HepG2 (cell line): ENCODE measurements around the gene EIF3L. TPM values are rescaled to one million over a fixed set of nuclear protein-coding genes. Genes with fewer than 3 reads are reported as not detected.

ENCODE experiments used
- AFF4 ChIP-seq: sonication (generic); formaldehyde crosslinking; IDR thresholded peaks from 2 replicates; pipeline ENCODE4 v1.4.0; 2020; ENCODE audit warnings: missing genetic modification reagents
- CCAR2 ChIP-seq: fragments of 200-400 bp; formaldehyde crosslinking; optimal IDR thresholded peaks from 2 replicates; pipeline ENCODE3; 2018; ENCODE audit warnings: low read depth, mild to moderate bottlenecking, low read length, moderate library complexity
- FOXK1 ChIP-seq: sonication (generic); formaldehyde crosslinking; IDR thresholded peaks from 2 replicates; pipeline ENCODE4 v1.4.0; 2020; ENCODE audit warnings: low read depth, missing genetic modification reagents, borderline replicate concordance
- GTF3A ChIP-seq: sonication (generic); formaldehyde crosslinking; conservative IDR thresholded peaks from 2 replicates; pipeline ENCODE4 v1.4.0; 2020; ENCODE audit warnings: mild to moderate bottlenecking, missing genetic modification reagents
- HHEX ChIP-seq: IDR thresholded peaks from 2 replicates; pipeline ENCODE4 v1.6.1; 2016; ENCODE audit warnings: control low read depth
- HOXA9 ChIP-seq: sonication (generic); formaldehyde crosslinking; IDR thresholded peaks from 2 replicates; pipeline ENCODE4 v1.8.1; 2022; ENCODE audit warnings: missing genetic modification reagents, mild to moderate bottlenecking, moderate library complexity, borderline replicate concordance
- JUND ChIP-seq: sonication (generic); formaldehyde crosslinking; IDR thresholded peaks from 2 replicates; pipeline ENCODE4 v1.8.0; 2022; ENCODE audit warnings: mild to moderate bottlenecking, missing genetic modification reagents
- MIER2 ChIP-seq: IDR thresholded peaks from 2 replicates; pipeline ENCODE4 v1.6.1; 2016; ENCODE audit warnings: missing biosample characterization, missing genetic modification reagents
- NFKB2 ChIP-seq: sonication (generic); formaldehyde crosslinking; IDR thresholded peaks from 2 replicates; pipeline ENCODE4 v1.4.0; 2020; ENCODE audit warnings: missing genetic modification reagents, borderline replicate concordance
- NONO ChIP-seq, 2 experiments: fragments of 450-650 bp in 1 of 2; sonication (generic) in 1 of 2; formaldehyde crosslinking in 1 of 2; IDR thresholded peaks in 1 of 2; conservative IDR thresholded peaks in 1 of 2; 2 replicates each; pipeline versions ENCODE4 v1.6.1 to v1.8.0; 2017 to 2022; ENCODE audit warnings: mild to moderate bottlenecking in 1 of 2, missing genetic modification reagents in 1 of 2, moderate library complexity in 1 of 2
- SETDB1 ChIP-seq: sonication (generic); formaldehyde crosslinking; IDR thresholded peaks from 2 replicates; pipeline ENCODE4 v1.5.1; 2020; ENCODE audit warnings: missing genetic modification reagents, mild to moderate bottlenecking, borderline replicate concordance
- ZC3H13 ChIP-seq: sonication (generic); formaldehyde crosslinking; IDR thresholded peaks from 2 replicates; pipeline ENCODE4 v1.8.1; 2023; ENCODE audit warnings: mild to moderate bottlenecking, missing genetic modification reagents, moderate library complexity
- ZNF10 ChIP-seq: sonication (generic); formaldehyde crosslinking; IDR thresholded peaks from 2 replicates; pipeline ENCODE4 v1.4.0; 2020; ENCODE audit warnings: mild to moderate bottlenecking, low read depth, missing genetic modification reagents, borderline replicate concordance
- ZNF101 ChIP-seq: sonication (generic); formaldehyde crosslinking; IDR thresholded peaks from 2 replicates; pipeline ENCODE4 v1.4.0; 2020; ENCODE audit warnings: mild to moderate bottlenecking, low read depth, missing genetic modification reagents, borderline replicate concordance
- ZNF460 ChIP-seq: sonication (generic); formaldehyde crosslinking; IDR thresholded peaks from 2 replicates; pipeline ENCODE4 v1.5.1; 2020; ENCODE audit warnings: missing genetic modification reagents, mild to moderate bottlenecking, borderline replicate concordance
- ZNF567 ChIP-seq: sonication (generic); formaldehyde crosslinking; IDR thresholded peaks from 2 replicates; pipeline ENCODE4 v1.8.1; 2023; ENCODE audit warnings: mild to moderate bottlenecking, missing genetic modification reagents, borderline replicate concordance
- ZNF780A ChIP-seq: sonication (generic); formaldehyde crosslinking; IDR thresholded peaks from 2 replicates; pipeline ENCODE4 v1.8.0; 2022; ENCODE audit warnings: mild to moderate bottlenecking, missing genetic modification reagents, moderate library complexity
- ZNF781 ChIP-seq: sonication (generic); formaldehyde crosslinking; IDR thresholded peaks from 2 replicates; pipeline ENCODE4 v1.5.1; 2020; ENCODE audit warnings: borderline replicate concordance, mild to moderate bottlenecking, missing genetic modification reagents; ENCODE audit errors: not compliant biosample characterization
- ZSCAN21 ChIP-seq: sonication (generic); formaldehyde crosslinking; IDR thresholded peaks from 2 replicates; pipeline ENCODE4 v1.8.0; 2022; ENCODE audit warnings: mild to moderate bottlenecking, missing genetic modification reagents, moderate library complexity, borderline replicate concordance
- polyA plus RNA-seq, 8 experiments: library from polyadenylated mRNA; depleted of rRNA in 3 of 8; stranded (reverse) in 7 of 8; unstranded in 1 of 8; fragments of >200 nt; fragmentation: Illumina TruSeq in 4 of 8; extraction: Trizol in 4 of 8; gene quantifications; 2 replicates each; pipeline versions ENCODE4 v1.2.1 to v1.2.3, GENCODE V29; 2011 to 2016; ENCODE audit warnings: low read depth in 4 of 8, missing spikeins in 1 of 8, mixed read lengths in 1 of 8; ENCODE audit not compliant: insufficient read depth in 1 of 8
- total RNA-seq, 5 experiments: library from RNA; depleted of rRNA; stranded (reverse); fragments of >200 nt; fragmentation: Illumina TruSeq; extraction: Trizol; gene quantifications; 2 replicates each; pipeline ENCODE4 v1.2.3, GENCODE V29; 2016; ENCODE audit warnings: low read depth in 1 of 5
- TF ChIP-seq, protein P1 (sequence below): sonication (generic); formaldehyde crosslinking; IDR thresholded peaks from 2 replicates; pipeline ENCODE4 v1.4.0; 2020; ENCODE audit warnings: missing genetic modification reagents
- TF ChIP-seq, protein P2 (sequence below): sonication (generic); formaldehyde crosslinking; conservative IDR thresholded peaks from 2 replicates; pipeline ENCODE4 v1.8.0; 2022; ENCODE audit warnings: low read depth, missing genetic modification reagents

EIF3L gene
- total and polyA plus RNA-seq, 2 of the 13 experiments (the other 11 are each of a cell fraction or from before 2014, with no cell fraction given) = 514 to 793 TPM

DNA sequence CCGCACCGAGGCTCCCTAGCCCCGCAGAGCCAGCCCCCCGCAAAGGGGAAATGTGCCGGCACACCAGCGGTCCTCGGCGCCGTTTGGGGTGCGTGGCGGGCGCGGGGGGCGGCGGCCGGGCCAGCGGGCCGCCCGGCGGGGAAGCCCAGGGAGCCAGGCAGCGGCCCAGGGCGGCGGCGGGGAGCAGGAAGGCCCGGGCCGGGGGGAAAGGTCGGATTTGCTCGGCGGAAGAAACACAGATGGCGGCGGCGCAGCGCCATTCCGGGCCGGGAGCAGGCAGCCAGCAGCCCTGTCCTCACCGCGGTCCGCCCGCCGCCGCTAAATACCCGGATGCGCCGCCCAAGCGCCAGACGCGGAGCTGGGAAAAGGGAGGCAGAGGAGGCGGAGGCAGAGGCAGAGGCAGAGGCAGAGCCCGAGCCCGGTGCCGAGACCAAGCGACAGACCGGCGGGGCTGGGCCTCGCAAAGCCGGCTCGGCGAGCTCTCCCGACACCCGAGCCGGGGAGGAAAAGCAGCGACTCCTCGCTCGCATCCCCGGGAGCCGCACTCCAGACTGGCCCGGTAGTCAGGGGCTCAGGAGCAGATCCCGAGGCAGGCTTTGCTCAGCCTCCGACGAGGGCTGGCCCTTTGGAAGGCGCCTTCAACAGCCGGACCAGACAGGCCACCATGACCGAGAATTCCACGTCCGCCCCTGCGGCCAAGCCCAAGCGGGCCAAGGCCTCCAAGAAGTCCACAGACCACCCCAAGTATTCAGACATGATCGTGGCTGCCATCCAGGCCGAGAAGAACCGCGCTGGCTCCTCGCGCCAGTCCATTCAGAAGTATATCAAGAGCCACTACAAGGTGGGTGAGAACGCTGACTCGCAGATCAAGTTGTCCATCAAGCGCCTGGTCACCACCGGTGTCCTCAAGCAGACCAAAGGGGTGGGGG is 44.1 kb upstream of the EIF3L start (continued):
- TF ChIP-seq NFKB2 = peak; percentile 75
- TF ChIP-seq AFF4 = peak; percentile 99
- TF ChIP-seq ZNF567 (CRISPR knock-in tag) = no peak
- no peak; the same call in 1 of the 2 replicates for TF ChIP-seq HOXA9
- no peak for TF ChIP-seq ZNF10 (CRISPR knock-in tag)
- TF ChIP-seq MIER2 (CRISPR knock-in tag) = no peak
- TF ChIP-seq, protein P1, sequence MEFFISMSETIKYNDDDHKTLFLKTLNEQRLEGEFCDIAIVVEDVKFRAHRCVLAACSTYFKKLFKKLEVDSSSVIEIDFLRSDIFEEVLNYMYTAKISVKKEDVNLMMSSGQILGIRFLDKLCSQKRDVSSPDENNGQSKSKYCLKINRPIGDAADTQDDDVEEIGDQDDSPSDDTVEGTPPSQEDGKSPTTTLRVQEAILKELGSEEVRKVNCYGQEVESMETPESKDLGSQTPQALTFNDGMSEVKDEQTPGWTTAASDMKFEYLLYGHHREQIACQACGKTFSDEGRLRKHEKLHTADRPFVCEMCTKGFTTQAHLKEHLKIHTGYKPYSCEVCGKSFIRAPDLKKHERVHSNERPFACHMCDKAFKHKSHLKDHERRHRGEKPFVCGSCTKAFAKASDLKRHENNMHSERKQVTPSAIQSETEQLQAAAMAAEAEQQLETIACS (CRISPR knock-in tag) = 0 out of 2 replicates have a peak, but pooled peaks have one; percentile 35
- TF ChIP-seq ZSCAN21 (CRISPR knock-in tag) = peak; percentile 75; the same call in 1 of the 2 replicates
- TF ChIP-seq ZC3H13 (CRISPR knock-in tag) = peak; percentile 69
- peak; percentile 52 for TF ChIP-seq ZNF781 (CRISPR knock-in tag)
- TF ChIP-seq ZNF780A (CRISPR knock-in tag) = no peak
- no peak for TF ChIP-seq CCAR2
- no peak for TF ChIP-seq SETDB1
- peak; percentile 47; the same call in 1 of the 2 replicates for TF ChIP-seq JUND
- no peak for TF ChIP-seq HHEX (CRISPR knock-in tag)
- TF ChIP-seq ZNF460 (CRISPR knock-in tag) = no peak
- no peak for TF ChIP-seq NONO (IDR thresholded peaks at IDR 0.05)
- TF ChIP-seq NONO (CRISPR knock-in tag; conservative IDR thresholded peaks at IDR 0.05) = peak; percentile 75
- TF ChIP-seq, protein P2, sequence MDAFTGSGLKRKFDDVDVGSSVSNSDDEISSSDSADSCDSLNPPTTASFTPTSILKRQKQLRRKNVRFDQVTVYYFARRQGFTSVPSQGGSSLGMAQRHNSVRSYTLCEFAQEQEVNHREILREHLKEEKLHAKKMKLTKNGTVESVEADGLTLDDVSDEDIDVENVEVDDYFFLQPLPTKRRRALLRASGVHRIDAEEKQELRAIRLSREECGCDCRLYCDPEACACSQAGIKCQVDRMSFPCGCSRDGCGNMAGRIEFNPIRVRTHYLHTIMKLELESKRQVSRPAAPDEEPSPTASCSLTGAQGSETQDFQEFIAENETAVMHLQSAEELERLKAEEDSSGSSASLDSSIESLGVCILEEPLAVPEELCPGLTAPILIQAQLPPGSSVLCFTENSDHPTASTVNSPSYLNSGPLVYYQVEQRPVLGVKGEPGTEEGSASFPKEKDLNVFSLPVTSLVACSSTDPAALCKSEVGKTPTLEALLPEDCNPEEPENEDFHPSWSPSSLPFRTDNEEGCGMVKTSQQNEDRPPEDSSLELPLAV = no peak
- no peak for TF ChIP-seq ZNF101 (CRISPR knock-in tag)
- peak; percentile 69; the same call in 1 of the 2 replicates for TF ChIP-seq FOXK1 (CRISPR knock-in tag)
- no peak for TF ChIP-seq GTF3A (CRISPR knock-in tag)
